ENCODE results near the gene PEDS1.
"Not testable (repeated sequence)": the region's sequence is repeated elsewhere in the genome, so short reads cannot be mapped to it uniquely, and the experiment has no call there.

The PEDS1 gene

DNA sequence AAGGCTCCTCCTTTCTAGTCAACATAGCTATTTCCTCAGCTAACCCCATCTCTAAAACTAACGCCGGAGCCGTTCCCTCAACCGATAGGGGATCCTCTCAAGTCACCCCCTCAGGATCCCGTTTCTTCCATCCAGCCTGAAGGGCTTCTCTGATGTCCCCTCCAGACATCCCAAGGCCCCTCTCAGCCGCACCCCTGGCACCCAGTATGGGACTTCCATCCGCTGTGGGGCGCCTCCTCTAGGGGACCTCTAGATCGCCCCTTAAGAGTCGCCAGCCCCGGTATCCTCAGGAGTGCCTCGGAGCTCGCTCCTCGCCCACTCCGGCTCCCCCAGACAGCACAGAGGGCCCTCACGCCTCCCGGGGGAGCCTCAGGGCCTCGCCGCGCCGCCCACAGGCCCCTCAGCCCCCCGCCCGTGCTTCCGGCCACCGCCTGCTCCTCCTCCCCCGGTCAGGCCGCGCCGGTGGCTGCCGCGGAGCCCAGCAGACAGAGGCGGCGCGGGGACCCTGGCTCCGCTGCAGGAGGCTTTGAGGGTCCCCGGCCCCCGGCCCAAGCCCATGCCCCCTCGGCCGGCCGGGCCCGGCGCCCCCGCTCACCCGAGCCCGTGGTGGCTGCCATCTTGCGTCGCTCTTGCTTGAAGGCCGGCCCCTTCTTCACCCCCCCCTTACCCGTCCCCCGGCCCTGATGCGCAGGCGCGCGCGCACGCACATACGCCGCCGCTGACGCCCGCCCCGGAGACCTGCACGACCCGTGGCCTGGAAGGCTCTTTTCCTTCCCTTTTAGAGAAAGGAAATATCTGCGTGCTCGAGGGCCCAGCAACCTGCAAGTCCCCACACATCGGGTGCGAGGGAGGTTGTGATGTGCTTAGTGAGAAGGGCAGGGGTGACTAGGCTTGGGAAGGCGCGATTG lies 40.8 kb downstream of the PEDS1 start, which contains the start of gene UBE2V1:
Gene UBE2V1, minus strand, starts transcription at position 639 of the 908 bp plus-strand sequence. Its CDS starts 22 bp downstream, at position 617.
- peak; percentile 59 to 66 for ATAC-seq

DNA sequence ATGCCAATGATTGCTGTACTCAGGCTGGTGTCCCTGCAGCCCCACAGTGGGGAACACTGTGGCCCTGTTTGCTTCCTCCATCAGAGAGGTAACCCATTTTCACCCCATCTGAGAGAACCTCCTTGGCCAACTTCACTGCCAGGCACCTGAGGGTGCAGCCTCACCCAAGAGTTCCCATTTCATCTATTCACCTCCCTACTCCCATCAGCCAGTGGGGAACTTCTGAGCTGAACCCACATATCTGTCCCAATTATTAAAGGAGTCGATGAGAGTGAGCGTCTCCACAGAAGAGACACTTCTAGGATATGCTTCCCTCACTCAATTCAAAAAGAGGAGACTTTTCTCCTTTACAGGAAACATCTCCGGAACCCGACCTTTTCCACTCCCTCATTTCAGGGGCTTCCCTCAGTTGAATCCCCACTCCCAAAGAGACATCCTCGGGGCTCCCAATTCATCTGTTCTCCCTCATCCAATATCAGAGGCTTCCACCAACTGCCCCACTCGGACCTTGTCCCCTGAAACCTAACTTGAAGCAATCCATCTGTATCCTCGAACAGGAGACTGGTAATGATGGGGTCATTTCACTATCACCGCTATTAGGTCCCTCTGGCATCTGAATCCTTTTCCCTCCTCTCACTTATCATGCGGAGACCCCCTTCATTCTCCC lies 41.6 kb downstream of the PEDS1 start:
- ATAC-seq: no peak

DNA sequence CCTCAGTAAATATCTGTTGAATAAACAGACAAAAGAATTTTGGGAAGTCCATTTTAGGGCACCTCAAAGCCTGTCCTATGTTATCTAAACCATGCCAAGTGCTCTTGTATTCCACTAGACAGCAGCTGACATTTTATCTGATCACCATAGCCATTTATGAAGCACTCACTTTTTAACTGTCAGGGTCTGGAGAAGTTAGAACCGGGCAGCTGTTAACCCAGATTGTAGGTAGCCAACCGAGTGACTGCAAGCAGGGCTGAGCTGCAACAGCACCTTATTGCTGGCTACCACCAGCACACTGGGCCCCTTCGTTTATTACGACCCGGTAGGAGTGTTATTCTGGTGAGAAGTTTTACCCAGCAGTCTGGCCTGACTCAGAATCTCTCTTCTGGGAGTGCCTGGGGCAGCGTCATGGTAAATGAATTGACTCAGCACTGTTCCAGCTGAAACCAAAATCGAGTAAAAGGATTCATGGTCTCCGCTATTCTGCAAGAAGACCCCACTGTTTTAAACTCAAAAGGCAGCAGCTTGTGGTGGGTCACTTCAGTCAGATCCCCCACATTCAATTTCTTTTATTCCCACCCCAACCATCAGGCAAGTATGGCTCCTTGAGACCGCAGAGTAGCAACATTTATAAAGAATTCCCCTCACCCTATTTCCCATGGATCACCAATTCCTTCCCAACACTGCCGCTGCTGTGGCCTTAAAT lies 42.2 kb downstream of the PEDS1 start:
- ATAC-seq: peak; percentile 58 to 66

DNA sequence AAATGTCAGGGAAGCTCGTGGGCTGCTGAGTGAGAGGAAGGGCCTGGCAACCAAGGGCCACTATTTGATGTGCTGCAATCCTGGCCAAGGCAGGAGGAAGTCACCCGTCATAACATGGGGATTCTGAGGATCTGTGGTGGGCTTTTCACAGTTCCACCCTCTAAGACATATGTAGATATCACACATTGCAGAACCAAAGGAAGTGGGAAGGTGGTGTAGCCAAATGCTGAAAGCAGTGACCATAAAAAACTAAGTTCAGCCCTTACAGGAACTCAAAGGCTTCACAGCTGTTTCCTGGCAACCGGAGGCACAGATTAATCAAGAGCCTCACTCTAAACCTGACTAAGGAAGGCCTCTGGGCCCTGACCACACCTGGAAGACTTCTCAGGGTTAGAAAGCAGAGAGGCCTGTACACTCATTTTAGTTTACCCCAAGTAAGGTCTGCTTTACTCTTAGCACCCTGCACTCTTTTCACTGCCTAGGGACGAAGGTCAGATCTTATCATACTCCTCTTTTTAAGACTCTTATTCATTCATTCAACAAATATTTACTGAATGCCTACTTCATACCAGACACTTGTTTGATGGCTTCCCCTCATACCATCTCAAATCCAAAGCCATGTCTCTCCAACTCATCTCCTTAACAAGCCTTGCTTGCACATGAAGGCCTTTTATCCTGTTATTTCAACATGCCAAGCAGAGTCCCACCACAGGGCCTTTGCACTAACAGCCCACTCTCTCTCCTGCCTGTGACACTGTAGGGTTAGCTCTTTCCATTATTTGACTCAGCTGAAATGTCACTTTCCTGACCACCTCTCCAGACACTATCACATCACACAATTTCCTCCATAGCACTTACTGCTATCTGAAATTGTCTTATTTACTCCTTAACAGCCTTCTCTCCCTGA lies 43.1 kb downstream of the PEDS1 start:
- ATAC-seq: peak; percentile 58 to 59

DNA sequence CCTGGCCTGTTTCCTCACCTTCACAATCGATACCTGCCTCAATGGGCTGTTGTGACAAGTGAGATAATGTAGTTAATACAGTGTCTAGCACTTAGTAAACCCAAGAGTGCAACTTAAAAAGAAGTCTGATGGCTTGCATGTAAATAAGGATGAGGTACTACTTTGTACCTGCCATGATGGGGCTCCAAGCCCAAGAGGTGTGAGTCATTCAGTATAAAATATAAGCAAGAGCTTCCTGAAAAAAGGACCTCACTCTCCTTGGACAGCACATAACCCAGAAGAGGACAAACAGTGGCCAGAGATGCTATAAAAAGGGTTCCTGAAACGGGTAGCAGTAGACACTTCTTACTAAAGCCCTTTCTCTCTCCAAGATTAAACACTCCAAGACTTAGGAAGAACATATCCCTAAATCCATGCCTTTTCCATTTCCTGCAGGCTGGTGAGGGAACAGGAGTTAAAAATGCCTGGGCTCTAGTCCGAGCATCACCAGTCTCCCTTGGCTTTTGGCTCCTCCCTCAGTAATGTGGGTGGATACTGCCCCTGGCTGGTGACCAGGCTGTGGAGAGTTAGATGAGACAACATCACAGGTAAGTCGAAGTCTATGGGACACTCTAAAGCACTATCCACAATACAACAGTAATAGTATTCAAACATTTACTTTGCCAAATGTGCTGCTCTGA lies 44.8 kb downstream of the PEDS1 start:
- ATAC-seq: no peak

DNA sequence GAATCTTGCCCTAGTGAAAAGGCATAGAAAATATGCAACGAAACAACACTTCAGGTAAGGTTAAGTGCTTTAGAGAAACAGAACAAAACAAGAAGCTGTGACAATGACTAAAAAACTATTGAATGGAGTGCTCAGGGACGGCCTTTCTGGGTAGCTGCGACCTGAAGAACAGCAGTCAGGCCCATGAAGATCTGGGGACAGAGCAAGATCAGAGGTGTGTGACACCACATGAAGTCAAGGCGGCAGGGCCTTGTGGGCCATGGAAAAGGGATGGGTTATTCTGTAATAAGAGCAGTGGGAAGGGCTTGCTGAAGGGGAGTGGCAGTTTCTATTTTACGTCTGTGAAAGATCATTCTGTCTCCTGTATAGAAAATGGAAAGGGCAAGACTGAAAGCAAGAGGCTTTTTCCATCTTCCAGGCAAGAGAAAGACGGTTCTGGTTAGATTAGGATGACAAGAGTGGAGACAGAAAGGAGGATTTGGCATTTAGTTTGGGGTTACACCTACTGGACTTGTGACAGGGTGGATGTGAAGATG lies 45.7 kb downstream of the PEDS1 start:
- ATAC-seq: no peak

DNA sequence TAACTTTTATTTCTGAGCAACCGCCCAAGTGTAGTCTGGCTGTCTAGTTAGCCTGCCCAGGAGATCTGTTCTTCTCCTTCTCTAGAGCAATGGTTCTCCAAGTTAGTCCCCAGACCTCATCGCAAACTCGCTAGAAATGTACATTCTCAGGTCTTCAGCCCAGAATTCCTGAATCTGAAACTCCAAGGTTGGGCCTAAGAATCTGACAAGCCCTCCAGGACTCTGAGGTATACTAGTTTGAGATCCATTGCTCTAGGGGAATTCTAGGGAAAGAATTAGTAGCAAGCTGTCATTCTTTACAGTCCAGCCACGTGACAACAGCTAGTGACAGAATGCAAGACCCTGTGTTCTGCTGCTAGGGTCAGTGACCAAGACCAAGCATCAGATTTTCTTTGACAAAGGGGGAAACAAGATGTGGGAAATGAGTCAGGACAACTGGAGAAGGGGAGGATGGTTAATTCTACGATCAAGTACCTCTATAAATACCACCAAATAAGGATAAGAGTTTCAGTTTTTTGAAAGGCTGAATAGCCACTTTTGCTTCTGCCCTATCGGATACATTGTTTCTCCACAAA lies 46.4 kb downstream of the PEDS1 start:
- ATAC-seq: no peak

DNA sequence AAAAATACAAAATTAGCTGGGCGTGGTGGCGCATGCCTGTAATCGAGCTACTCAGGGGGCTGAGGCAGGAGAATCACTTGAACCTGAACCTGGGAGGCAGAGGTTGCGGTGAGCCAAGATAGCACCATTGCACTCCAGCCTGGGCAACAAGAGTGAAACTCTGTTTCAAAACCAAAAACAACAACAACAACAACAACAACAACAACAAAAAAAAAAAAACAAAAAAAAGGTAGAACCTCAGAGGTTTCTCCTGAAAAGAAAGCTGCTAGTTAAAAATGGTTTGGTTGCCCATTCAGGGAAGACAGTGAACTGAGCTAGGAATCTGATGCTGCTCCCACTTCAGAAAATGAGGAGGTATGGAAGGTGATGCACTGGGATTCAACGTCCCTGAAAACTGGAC lies 46.9 kb downstream of the PEDS1 start:
- not testable (repeated sequence) for ATAC-seq

Measured in activated CD4-positive, CD25-positive, alpha-beta regulatory T cell treated with anti-CD3 and anti-CD28 coated beads, Interleukin-2, amount 50 U/mL, for 24 hours (primary cell).